H9 (cell line): ENCODE data around the gene ETFA. TPM values are rescaled to one million over a fixed set of nuclear protein-coding genes. Genes with fewer than 3 reads are reported as not detected.
A peak's percentile ranks its signal among the peaks of the same experiment; 100 is the strongest.

Source experiments
- DNase-seq: peaks from one replicate; pipeline ENCODE4 v3.0.0-alpha.2; 2017
- H2AFZ ChIP-seq: one replicate; pipeline ENCODE4 v1.6.1; 2013; ENCODE audit warnings: mild to moderate bottlenecking, low read length, control low read depth, moderate library complexity
- H2AK5ac ChIP-seq: 2 replicates; pipeline ENCODE4 v1.6.1; 2013; ENCODE audit warnings: low read length, control low read depth, mixed read lengths; ENCODE audit not compliant: insufficient read length
- H2BK120ac ChIP-seq: one replicate; pipeline ENCODE4 v1.6.1; 2013; ENCODE audit warnings: low read depth, mild to moderate bottlenecking, low read length, control low read depth, inconsistent platforms; ENCODE audit not compliant: poor library complexity, severe bottlenecking
- H2BK12ac ChIP-seq: 2 replicates; pipeline ENCODE4 v1.6.1; 2013; ENCODE audit warnings: low read length, control low read depth, mixed read lengths, low read depth; ENCODE audit not compliant: insufficient read length
- H2BK15ac ChIP-seq: 2 replicates; pipeline ENCODE4 v1.6.1; 2013; ENCODE audit warnings: low read depth, low read length, control low read depth
- H2BK20ac ChIP-seq: one replicate; pipeline ENCODE4 v1.6.1; 2013; ENCODE audit warnings: low read depth, mild to moderate bottlenecking, low read length, control low read depth, inconsistent platforms; ENCODE audit not compliant: poor library complexity, severe bottlenecking
- H2BK5ac ChIP-seq: 2 replicates; pipeline ENCODE4 v1.6.1; 2013; ENCODE audit warnings: low read length, control low read depth, mixed read lengths; ENCODE audit not compliant: insufficient read length
- H3K14ac ChIP-seq: 2 replicates; pipeline ENCODE4 v1.6.1; 2013; ENCODE audit warnings: low read length, control low read depth; ENCODE audit not compliant: insufficient read depth
- H3K18ac ChIP-seq: 2 replicates; pipeline ENCODE4 v1.6.1; 2013; ENCODE audit warnings: low read depth, mild to moderate bottlenecking, mixed read lengths, low read length, control low read depth; ENCODE audit not compliant: insufficient read length
- H3K23ac ChIP-seq: 2 replicates; pipeline ENCODE4 v1.6.1; 2013; ENCODE audit warnings: low read length, control low read depth, mixed read lengths, low read depth; ENCODE audit not compliant: insufficient read length
- H3K23me2 ChIP-seq: 2 replicates; pipeline ENCODE4 v1.6.1; 2013; ENCODE audit warnings: low read depth, mild to moderate bottlenecking, mixed read lengths, low read length, control low read depth; ENCODE audit not compliant: insufficient read length, poor library complexity, severe bottlenecking
- H3K27ac ChIP-seq: 2 replicates; pipeline ENCODE4 v1.5.1; 2013; ENCODE audit warnings: low read length, control low read depth, mixed read lengths, low read depth; ENCODE audit not compliant: insufficient read length
- H3K27me3 ChIP-seq: 2 replicates; pipeline ENCODE4 v1.6.1; 2013; ENCODE audit warnings: low read length, control low read depth, inconsistent platforms; ENCODE audit not compliant: insufficient read depth
- H3K4ac ChIP-seq: 2 replicates; pipeline ENCODE4 v1.6.1; 2013; ENCODE audit warnings: low read depth, mild to moderate bottlenecking, control low read depth, inconsistent platforms, low read length, moderate library complexity
- H3K4me1 ChIP-seq: 2 replicates; pipeline ENCODE4 v1.6.1; 2013; ENCODE audit warnings: low read length, control low read depth, inconsistent platforms; ENCODE audit not compliant: insufficient read depth
- H3K4me2 ChIP-seq: 2 replicates; pipeline ENCODE4 v1.6.1; 2013; ENCODE audit warnings: low read length, control low read depth, mixed read lengths; ENCODE audit not compliant: insufficient read length, insufficient read depth
- H3K56ac ChIP-seq: 2 replicates; pipeline ENCODE4 v1.6.1; 2013; ENCODE audit warnings: low read depth, mild to moderate bottlenecking, mixed read lengths, low read length, control low read depth; ENCODE audit not compliant: insufficient read length
- H3K79me1 ChIP-seq: 2 replicates; pipeline ENCODE4 v1.6.1; 2013; ENCODE audit warnings: low read depth, mild to moderate bottlenecking, moderate library complexity, low read length, control low read depth, inconsistent platforms; ENCODE audit not compliant: insufficient read depth, poor library complexity, severe bottlenecking
- H3K79me2 ChIP-seq: 2 replicates; pipeline ENCODE4 v1.6.1; 2013; ENCODE audit warnings: low read length, control low read depth, inconsistent platforms; ENCODE audit not compliant: insufficient read depth
- H3K9ac ChIP-seq: 2 replicates; pipeline ENCODE4 v1.6.1; 2013; ENCODE audit warnings: low read length, control low read depth, mixed read lengths; ENCODE audit not compliant: insufficient read length; ENCODE audit errors: extremely low read depth
- H3K9me3 ChIP-seq: one replicate; pipeline ENCODE4 v1.6.1; 2013; ENCODE audit warnings: low read depth, low read length, inconsistent platforms; ENCODE audit not compliant: control insufficient read depth
- H3T11ph ChIP-seq: one replicate; pipeline ENCODE4 v1.6.1; 2013; ENCODE audit warnings: mild to moderate bottlenecking, low read length, control low read depth, inconsistent platforms
- H4K20me1 ChIP-seq: one replicate; pipeline ENCODE4 v1.6.1; 2013; ENCODE audit not compliant: control insufficient read depth, insufficient read length, insufficient read depth
- H4K5ac ChIP-seq: 2 replicates; pipeline ENCODE4 v1.6.1; 2013; ENCODE audit warnings: low read depth, mild to moderate bottlenecking, mixed read lengths, low read length, control low read depth; ENCODE audit not compliant: insufficient read length
- H4K8ac ChIP-seq: replicated peaks from 2 replicates; pipeline ENCODE4 v1.6.1; 2013; ENCODE audit warnings: low read length, control low read depth, mixed read lengths, low read depth; ENCODE audit not compliant: insufficient read length
- H4K91ac ChIP-seq: 2 replicates; pipeline ENCODE4 v1.6.1; 2013; ENCODE audit warnings: low read depth, mild to moderate bottlenecking, moderate library complexity, mixed read lengths, low read length, control low read depth; ENCODE audit not compliant: insufficient read length
- H3K27ac Mint-ChIP-seq, 3 experiments: 2 replicates in 2 of 3; 3 replicates in 1 of 3; pipeline ENCODE4 v1.8.0; 2020 to 2021; ENCODE audit warnings: mixed read lengths in 3 of 3, mild to moderate bottlenecking in 1 of 3, moderate library complexity in 1 of 3
- H3K27me3 Mint-ChIP-seq: 2 replicates; pipeline ENCODE4 v1.8.0; 2021; ENCODE audit warnings: low read depth, mild to moderate bottlenecking, moderate library complexity, mixed read lengths
- H3K36me3 Mint-ChIP-seq, 3 experiments: 2 replicates in 2 of 3; 3 replicates in 1 of 3; pipeline ENCODE4 v1.8.0; 2020 to 2021; ENCODE audit warnings: low read depth in 3 of 3, mixed read lengths in 3 of 3; ENCODE audit not compliant: insufficient read depth in 1 of 3
- H3K4me1 Mint-ChIP-seq, 2 experiments: 2 replicates each; pipeline ENCODE4 v1.8.0; 2020; ENCODE audit warnings: mixed read lengths in 2 of 2
- H3K4me3 Mint-ChIP-seq, 2 experiments: 2 replicates in 1 of 2; 3 replicates in 1 of 2; pipeline ENCODE4 v1.8.0; 2020 to 2021; ENCODE audit warnings: mild to moderate bottlenecking in 2 of 2, mixed read lengths in 2 of 2, moderate library complexity in 1 of 2
- H3K9me3 Mint-ChIP-seq, 2 experiments: 2 replicates in 1 of 2; 3 replicates in 1 of 2; pipeline ENCODE4 v1.8.0; 2020; ENCODE audit warnings: mild to moderate bottlenecking in 2 of 2, mixed read lengths in 2 of 2, moderate library complexity in 1 of 2
- CTCF ChIP-seq: fragments of 200-600 bp; sonication (generic); conservative IDR thresholded peaks from 3 replicates; pipeline ENCODE4 v1.8.0; 2021; ENCODE audit warnings: antibody characterized with exemption, mild to moderate bottlenecking
- WGBS: extraction: QIAGEN DNeasy Blood & Tissue Kit; methylation state at CpG from one replicate; pipeline ENCODE4 v1.1.7; 2013; ENCODE audit warnings: missing lambda C conversion rate, low lambda C conversion rate, mixed read lengths; ENCODE audit not compliant: insufficient read length; ENCODE audit errors: extremely low coverage; 5-methylcytosine and 5-hydroxymethylcytosine counted together
- total RNA-seq: library from RNA; stranded (reverse); gene quantifications from 2 replicates; pipeline ENCODE4 v1.2.1, GENCODE V29; 2021

Gene ETFA
- total RNA-seq, 1 experiment from 2014 or later: 109 TPM

GRCh38 chr15:76200083-76200465 lies 111.2 kb downstream of the ETFA start:
- no peaks in the 10 kb centered on the region for H4K20me1 ChIP-seq
- no peak overlapping the region for H3K56ac ChIP-seq
- no peak overlapping the region for H3K18ac ChIP-seq
- Mint-ChIP-seq H3K4me3 (no peak overlapping the region), H3K4me1 (peaks cover 32 to 35% of the 10 kb centered on the region in 2 experiments), H3K27me3 (no peaks in the 10 kb centered on the region; the same call in 1 of the 2 replicates), H3K9me3 (no peaks in the 10 kb centered on the region), H3K27ac (0 out of 7 replicates have a peak overlapping the region, but pooled peaks of 2 of the 3 experiments have one; percentile 15 to 57), H3K36me3 (no peaks in the 10 kb centered on the region; a peak in 1 of 7 replicates)
- no peak overlapping the region for H4K91ac ChIP-seq
- no peak overlapping the region for H2BK15ac ChIP-seq
- no peak overlapping the region for H3K4ac ChIP-seq
- H2AFZ ChIP-seq: no peak overlapping the region
- H3K23ac ChIP-seq: no peak overlapping the region
- no peak overlapping the region for H2BK120ac ChIP-seq
- H3K27ac ChIP-seq: no peak overlapping the region
- H3K9me3 ChIP-seq: no peaks in the 10 kb centered on the region
- no peak overlapping the region; the same call in 1 of the 2 replicates for H3K14ac ChIP-seq
- H3K9ac ChIP-seq: no peak overlapping the region
- H3K4me2 ChIP-seq: no peak overlapping the region
- no peak overlapping the region for H2BK20ac ChIP-seq
- H3K79me1 ChIP-seq: no peaks in the 10 kb centered on the region
- no peak overlapping the region for H4K8ac ChIP-seq
- H3K23me2 ChIP-seq: no peaks in the 10 kb centered on the region
- H2BK5ac ChIP-seq: no peak overlapping the region
- no peak overlapping the region for H4K5ac ChIP-seq
- DNase-seq: no peak
- H3K4me1 ChIP-seq: no peaks in the 10 kb centered on the region
- TF ChIP-seq CTCF: no peak
- no peak overlapping the region for H2BK12ac ChIP-seq
- H3K79me2 ChIP-seq: no peaks in the 10 kb centered on the region
- H3T11ph ChIP-seq: no peak overlapping the region
- H2AK5ac ChIP-seq: no peak overlapping the region
- no peaks in the 10 kb centered on the region; the same call in 1 of the 2 replicates for H3K27me3 ChIP-seq
- WGBS: no CpG with 5 or more reads among the region's 6 CpGs
